Measurements from ENCODE around the gene SERBP1.

The SERBP1 gene

GRCh38 chr1:67376381-67376780 lies 53.8 kb downstream of the SERBP1 start:
- peak overlapping the region; percentile 10; the same call in 1 of the 2 replicates for H3K27ac ChIP-seq
- TF ChIP-seq ZFX (IDR thresholded peaks at IDR 0.05; ENCODE audit: borderline replicate concordance) = no peak

GRCh38 chr1:67372898-67373297 lies 57.3 kb downstream of the SERBP1 start:
- H3K27ac ChIP-seq = no peak overlapping the region
- no peak for TF ChIP-seq CTCF (IDR thresholded peaks at IDR 0.05)
- TF ChIP-seq ZFX (IDR thresholded peaks at IDR 0.05; ENCODE audit: borderline replicate concordance) = no peak

- TF ChIP-seq ZFX (IDR thresholded peaks at IDR 0.05; ENCODE audit: borderline replicate concordance) (no peak), CTCF (IDR thresholded peaks at IDR 0.05) (no peak)
- H3K27ac ChIP-seq = no peak overlapping the region
Measured at GRCh38 chr1:67372136-67372535, 58.1 kb downstream of the SERBP1 start.

- H3K27ac ChIP-seq = no peak overlapping the region
- TF ChIP-seq CTCF (IDR thresholded peaks at IDR 0.05) = no peak
- TF ChIP-seq ZFX (IDR thresholded peaks at IDR 0.05; ENCODE audit: borderline replicate concordance) = no peak
Measured at GRCh38 chr1:67371681-67372080, 58.5 kb downstream of the SERBP1 start.

- TF ChIP-seq ZFX (IDR thresholded peaks at IDR 0.05; ENCODE audit: borderline replicate concordance) = no peak
- no peak for TF ChIP-seq CTCF (IDR thresholded peaks at IDR 0.05)
- H3K27ac ChIP-seq = no peak overlapping the region
Measured at GRCh38 chr1:67371043-67371442, 59.2 kb downstream of the SERBP1 start.

GRCh38 chr1:67368046-67368514 lies 62.1 kb downstream of the SERBP1 start:
- no peak overlapping the region for H3K27ac ChIP-seq
- TF ChIP-seq ZFX (IDR thresholded peaks at IDR 0.05; ENCODE audit: borderline replicate concordance) = no peak

GRCh38 chr1:67367370-67368045 lies 62.7 kb downstream of the SERBP1 start:
- TF ChIP-seq ZFX (IDR thresholded peaks at IDR 0.05; ENCODE audit: borderline replicate concordance) (no peak), CTCF (IDR thresholded peaks at IDR 0.05) (no peak)
- H3K27ac ChIP-seq = no peak overlapping the region

- H3K27ac ChIP-seq = no peak overlapping the region
- TF ChIP-seq ZFX (IDR thresholded peaks at IDR 0.05; ENCODE audit: borderline replicate concordance) = no peak
- no peak for TF ChIP-seq CTCF (IDR thresholded peaks at IDR 0.05)
Measured at GRCh38 chr1:67361641-67362040, 68.6 kb downstream of the SERBP1 start.

Measured in 22Rv1 (cell line).